Left ventricle myocardium inferior (tissue), 1 donor: ENCODE measurements around the gene TMEFF1. TPM values are rescaled to one million over a fixed set of nuclear protein-coding genes. Genes with fewer than 3 reads are reported as not detected.

ENCODE experiments used
- DNase-seq: peaks from one replicate; pipeline ENCODE4 v3.0.0-alpha.2; 2020
- H3K27ac ChIP-seq: fragments of 200-600 bp; replicated peaks from 2 replicates; pipeline ENCODE4 v1.8.0; 2021
- H3K27me3 ChIP-seq: fragments of 200-600 bp; 2 replicates; pipeline ENCODE4 v1.8.0; 2021; ENCODE audit warnings: low read depth
- H3K36me3 ChIP-seq: fragments of 200-600 bp; 2 replicates; pipeline ENCODE4 v1.8.0; 2021
- H3K4me1 ChIP-seq: fragments of 200-600 bp; 2 replicates; pipeline ENCODE4 v1.8.0; 2021
- H3K4me3 ChIP-seq: fragments of 200-600 bp; 2 replicates; pipeline ENCODE4 v1.8.0; 2021; ENCODE audit warnings: mild to moderate bottlenecking, moderate library complexity
- H3K9me3 ChIP-seq: fragments of 200-600 bp; replicated peaks from 2 replicates; pipeline ENCODE4 v1.8.0; 2021
- intact Hi-C: fragments of 100-400 bp; cut with micrococcal nuclease; formaldehyde crosslinking; loops from one replicate; pipeline ENCODE4 v1.11.0; 2022
- total RNA-seq: library from RNA; stranded (reverse); fragmentation: NEBNext Ultra II Directional; extraction: Animal tissue kit (Norgen Biotek cat#: 25700); gene quantifications from one replicate; pipeline ENCODE4 v1.2.1, GENCODE V29; 2021
- TF ChIP-seq, protein P1 (sequence below): fragments of 200-600 bp; IDR thresholded peaks from 2 replicates; pipeline ENCODE4 v1.8.0; 2021; ENCODE audit warnings: antibody characterized with exemption, mild to moderate bottlenecking, borderline replicate concordance
- donor health status: DM: no; HTN: yes; CAD: no; lungs with severe emphysema.

TMEFF1 gene
- total RNA-seq, 1 donor from 2014 or later = not detected

- H3K27me3 ChIP-seq = peaks cover 5% of the 10 kb centered on the region
- intact Hi-C loops = no loop called here
- DNase-seq = no peak
- no peaks in the 10 kb centered on the region for H3K4me1 ChIP-seq
- no peaks in the 10 kb centered on the region for H3K36me3 ChIP-seq
- H3K27ac ChIP-seq = no peak overlapping the region
- no peak overlapping the region for H3K4me3 ChIP-seq
- TF ChIP-seq, protein P1, sequence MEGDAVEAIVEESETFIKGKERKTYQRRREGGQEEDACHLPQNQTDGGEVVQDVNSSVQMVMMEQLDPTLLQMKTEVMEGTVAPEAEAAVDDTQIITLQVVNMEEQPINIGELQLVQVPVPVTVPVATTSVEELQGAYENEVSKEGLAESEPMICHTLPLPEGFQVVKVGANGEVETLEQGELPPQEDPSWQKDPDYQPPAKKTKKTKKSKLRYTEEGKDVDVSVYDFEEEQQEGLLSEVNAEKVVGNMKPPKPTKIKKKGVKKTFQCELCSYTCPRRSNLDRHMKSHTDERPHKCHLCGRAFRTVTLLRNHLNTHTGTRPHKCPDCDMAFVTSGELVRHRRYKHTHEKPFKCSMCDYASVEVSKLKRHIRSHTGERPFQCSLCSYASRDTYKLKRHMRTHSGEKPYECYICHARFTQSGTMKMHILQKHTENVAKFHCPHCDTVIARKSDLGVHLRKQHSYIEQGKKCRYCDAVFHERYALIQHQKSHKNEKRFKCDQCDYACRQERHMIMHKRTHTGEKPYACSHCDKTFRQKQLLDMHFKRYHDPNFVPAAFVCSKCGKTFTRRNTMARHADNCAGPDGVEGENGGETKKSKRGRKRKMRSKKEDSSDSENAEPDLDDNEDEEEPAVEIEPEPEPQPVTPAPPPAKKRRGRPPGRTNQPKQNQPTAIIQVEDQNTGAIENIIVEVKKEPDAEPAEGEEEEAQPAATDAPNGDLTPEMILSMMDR = no peak
- H3K9me3 ChIP-seq = peaks cover 17% of the 10 kb centered on the region
Observed at GRCh38 chr9:100623969-100624368, 151.0 kb downstream of the TMEFF1 start.

DNA sequence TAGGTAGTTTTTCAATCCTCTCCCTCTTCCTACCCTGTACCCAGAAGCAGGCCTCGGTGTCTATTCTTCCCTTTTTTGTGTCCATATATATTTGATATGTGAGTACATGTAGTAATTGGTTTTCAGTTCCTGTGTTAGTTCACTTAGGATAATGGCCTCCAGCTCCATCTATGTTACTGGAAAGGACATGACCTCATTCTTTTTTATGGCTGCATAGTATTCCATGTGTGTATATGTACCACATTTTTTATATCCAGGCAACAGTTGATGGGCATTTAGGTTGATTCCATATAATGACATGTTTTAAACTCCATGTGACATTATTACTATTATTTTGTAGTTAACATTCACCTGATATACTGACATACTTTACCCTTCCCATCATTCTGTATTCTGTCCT lies 154.0 kb downstream of the TMEFF1 start:
- TF ChIP-seq, protein P1 = no peak

More for the DNA sequence above, 154.0 kb downstream of the TMEFF1 start:
- Histone ChIP-seq H3K27me3 (peaks cover 6% of the 10 kb centered on the region), H3K9me3 (peaks cover 17% of the 10 kb centered on the region), H3K4me3 (no peak overlapping the region), H3K27ac (no peak overlapping the region), H3K4me1 (no peaks in the 10 kb centered on the region), H3K36me3 (no peaks in the 10 kb centered on the region)
- intact Hi-C loops = no loop called here
- no peak for DNase-seq

Other genes with a start within 250 kb of the TMEFF1 start
- gene TEX10, start 120.2 kb upstream of the TMEFF1 start, total RNA-seq = 7.7 TPM
- 19.8 TPM for gene MSANTD3, start 46.0 kb upstream of the TMEFF1 start, total RNA-seq
- 50.9 TPM for gene CAVIN4, start 104.9 kb downstream of the TMEFF1 start, total RNA-seq